ENCODE results near the gene XNDC1N.

DNA sequence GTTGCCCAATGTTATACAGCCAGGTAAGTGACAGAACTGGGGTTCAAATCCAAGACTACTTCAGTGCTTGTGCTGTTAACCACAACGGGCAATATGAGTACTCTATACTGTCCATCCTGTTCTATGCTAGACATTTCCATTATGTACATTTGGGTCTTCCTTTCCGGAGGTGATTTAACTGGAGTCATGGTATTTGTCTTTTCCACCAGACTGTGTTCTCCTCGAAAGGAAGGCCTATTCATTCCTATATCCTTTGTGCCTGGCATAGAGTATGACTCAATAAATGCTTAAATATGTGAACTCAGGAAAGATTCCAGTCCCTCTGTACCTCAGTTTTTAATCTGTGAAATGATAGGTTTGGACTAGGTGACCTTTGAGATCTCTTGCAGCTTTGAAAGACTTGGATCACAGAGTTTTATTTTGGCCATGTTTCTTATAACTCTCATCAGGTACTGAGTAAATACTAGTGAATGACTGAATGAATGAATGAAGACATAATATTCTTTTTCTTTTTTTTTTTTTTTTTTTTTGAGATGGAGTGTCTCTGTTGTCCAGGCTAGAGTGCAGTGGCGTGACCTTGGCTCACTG, 7.0 kb upstream of the XNDC1N start:
- TF ChIP-seq, protein P1, sequence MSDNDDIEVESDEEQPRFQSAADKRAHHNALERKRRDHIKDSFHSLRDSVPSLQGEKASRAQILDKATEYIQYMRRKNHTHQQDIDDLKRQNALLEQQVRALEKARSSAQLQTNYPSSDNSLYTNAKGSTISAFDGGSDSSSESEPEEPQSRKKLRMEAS (IDR thresholded peaks at IDR 0.05): no peak
- TF ChIP-seq, protein P2, sequence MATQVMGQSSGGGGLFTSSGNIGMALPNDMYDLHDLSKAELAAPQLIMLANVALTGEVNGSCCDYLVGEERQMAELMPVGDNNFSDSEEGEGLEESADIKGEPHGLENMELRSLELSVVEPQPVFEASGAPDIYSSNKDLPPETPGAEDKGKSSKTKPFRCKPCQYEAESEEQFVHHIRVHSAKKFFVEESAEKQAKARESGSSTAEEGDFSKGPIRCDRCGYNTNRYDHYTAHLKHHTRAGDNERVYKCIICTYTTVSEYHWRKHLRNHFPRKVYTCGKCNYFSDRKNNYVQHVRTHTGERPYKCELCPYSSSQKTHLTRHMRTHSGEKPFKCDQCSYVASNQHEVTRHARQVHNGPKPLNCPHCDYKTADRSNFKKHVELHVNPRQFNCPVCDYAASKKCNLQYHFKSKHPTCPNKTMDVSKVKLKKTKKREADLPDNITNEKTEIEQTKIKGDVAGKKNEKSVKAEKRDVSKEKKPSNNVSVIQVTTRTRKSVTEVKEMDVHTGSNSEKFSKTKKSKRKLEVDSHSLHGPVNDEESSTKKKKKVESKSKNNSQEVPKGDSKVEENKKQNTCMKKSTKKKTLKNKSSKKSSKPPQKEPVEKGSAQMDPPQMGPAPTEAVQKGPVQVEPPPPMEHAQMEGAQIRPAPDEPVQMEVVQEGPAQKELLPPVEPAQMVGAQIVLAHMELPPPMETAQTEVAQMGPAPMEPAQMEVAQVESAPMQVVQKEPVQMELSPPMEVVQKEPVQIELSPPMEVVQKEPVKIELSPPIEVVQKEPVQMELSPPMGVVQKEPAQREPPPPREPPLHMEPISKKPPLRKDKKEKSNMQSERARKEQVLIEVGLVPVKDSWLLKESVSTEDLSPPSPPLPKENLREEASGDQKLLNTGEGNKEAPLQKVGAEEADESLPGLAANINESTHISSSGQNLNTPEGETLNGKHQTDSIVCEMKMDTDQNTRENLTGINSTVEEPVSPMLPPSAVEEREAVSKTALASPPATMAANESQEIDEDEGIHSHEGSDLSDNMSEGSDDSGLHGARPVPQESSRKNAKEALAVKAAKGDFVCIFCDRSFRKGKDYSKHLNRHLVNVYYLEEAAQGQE (IDR thresholded peaks at IDR 0.05; ENCODE audit: low read depth): no peak
- TF ChIP-seq RAD21 (IDR thresholded peaks at IDR 0.05; ENCODE audit: low read depth) (no peak), TCF12 (IDR thresholded peaks at IDR 0.05; ENCODE audit: low read depth) (no peak), NFIC (IDR thresholded peaks at IDR 0.05) (no peak), EP300 (IDR thresholded peaks at IDR 0.05; ENCODE audit: borderline replicate concordance) (no peak)
